HCT116 (cell line): ENCODE results near the gene CTSV. TPM values are rescaled to one million over a fixed set of nuclear protein-coding genes. Genes with fewer than 3 reads are reported as not detected.

Experiments used
- ATAC-seq: fragments of 200-7000 bp; cut with Tn5 transposase; 2 replicates; pipeline ENCODE4 v1.9.1; 2020; ENCODE audit warnings: mild to moderate bottlenecking, moderate library complexity
- BruUV-seq: library from RNA; stranded (reverse); fragments of 400-500 nt; replicated peaks from 2 replicates; lab custom pipeline; 2021; lab: Mats Ljungman, UMichigan
- CTCF ChIA-PET: fragments of 300-600 bp; sonication (Branson Sonifier 250); formaldehyde crosslinking; loops from one replicate; lab custom pipeline; 2021; ENCODE audit warnings: antibody characterized with exemption; lab: Charles Lee
- POLR2A ChIA-PET: fragments of 300-600, 350-600 bp; sonication (Branson Sonifier 250); formaldehyde crosslinking; loops from one replicate; lab custom pipeline; 2021; ENCODE audit warnings: antibody characterized with exemption; lab: Charles Lee
- RAD21 ChIA-PET, 2 experiments: fragments of 300-600 bp; sonication (Branson Sonifier 250); formaldehyde crosslinking; loops; one replicate each; lab custom pipeline; 2023; ENCODE audit warnings: low total read pairs in 2 of 2; ENCODE audit not compliant: uncharacterized antibody in 2 of 2, unreplicated experiment in 2 of 2, low non-redundant PET in 1 of 2; lab: Charles Lee
- DNase-seq: peaks from one replicate; pipeline ENCODE4 v3.0.0-alpha.2; 2010; ENCODE audit warnings: low read depth, low spot score
- H2AFZ ChIP-seq: fragments of 200-600 bp; shearing (Covaris generic), sonication (generic); 2 replicates; pipeline ENCODE4 v1.6.1; 2017; ENCODE audit warnings: low read depth, mixed run types, mixed read lengths, antibody characterized with exemption, low read length; ENCODE audit not compliant: poor library complexity, severe bottlenecking
- H3K27ac ChIP-seq: 2 replicates; pipeline ENCODE4 v1.5.1; 2012; ENCODE audit warnings: low read depth, low read length
- H3K27me3 ChIP-seq: fragments of 200-600 bp; sonication (generic); 2 replicates; pipeline ENCODE4 v1.6.1; 2016; ENCODE audit warnings: mixed run types, low read length, mixed read lengths; ENCODE audit not compliant: insufficient read depth
- H3K36me3 ChIP-seq, 2 experiments: fragments of 200-500 bp in 1 of 2; fragments of 200-600 bp in 1 of 2; sonication (Bioruptor generic) in 1 of 2; sonication (generic) in 1 of 2; 2 replicates each; pipeline versions ENCODE4 v1.5.1 to v1.6.1; 2014 to 2016; ENCODE audit warnings: low read length in 2 of 2, inconsistent platforms in 1 of 2, mixed read lengths in 1 of 2, mixed run types in 1 of 2; ENCODE audit not compliant: insufficient read depth in 2 of 2, control insufficient read depth in 1 of 2
- H3K4me1 ChIP-seq, 2 experiments: fragments of 200-600 bp in 1 of 2; sonication (generic) in 1 of 2; 2 replicates each; pipeline versions ENCODE4 v1.5.1 to v1.6.1; 2012 to 2017; ENCODE audit warnings: low read length in 2 of 2, inconsistent platforms in 1 of 2, mild to moderate bottlenecking in 1 of 2, mixed read lengths in 1 of 2, mixed run types in 1 of 2, moderate library complexity in 1 of 2; ENCODE audit not compliant: insufficient read depth in 2 of 2, control insufficient read depth in 1 of 2
- H3K4me2 ChIP-seq: fragments of 200-600 bp; sonication (generic); 2 replicates; pipeline ENCODE4 v1.6.1; 2017; ENCODE audit warnings: mixed run types, low read length, mixed read lengths
- H3K4me3 ChIP-seq, 2 experiments: fragments of 200-600 bp in 1 of 2; sonication (generic) in 1 of 2; replicated peaks in 1 of 2; 2 replicates each; pipeline ENCODE4 v1.5.1; 2011 to 2016; ENCODE audit warnings: low read length in 2 of 2, control low read depth in 1 of 2, low read depth in 1 of 2, mild to moderate bottlenecking in 1 of 2, mixed read lengths in 1 of 2, mixed run types in 1 of 2
- H3K79me2 ChIP-seq: fragments of 200-600 bp; sonication (generic); 2 replicates; pipeline ENCODE4 v1.6.1; 2017; ENCODE audit warnings: mild to moderate bottlenecking, mixed run types, low read length, moderate library complexity, mixed read lengths; ENCODE audit not compliant: insufficient read depth
- H3K9ac ChIP-seq: fragments of 200-600 bp; sonication (generic); 2 replicates; pipeline ENCODE4 v1.6.1; 2016; ENCODE audit warnings: low read length, mixed read lengths
- H3K9me2 ChIP-seq: fragments of 200-600 bp; sonication (generic), shearing (Covaris generic); 2 replicates; pipeline ENCODE4 v1.6.1; 2017; ENCODE audit warnings: mixed run types, mild to moderate bottlenecking, moderate library complexity; ENCODE audit not compliant: insufficient read depth
- H3K9me3 ChIP-seq, 2 experiments: fragments of 200-500 bp in 1 of 2; fragments of 200-600 bp in 1 of 2; sonication (Bioruptor generic) in 1 of 2; sonication (generic) in 1 of 2; 2 replicates each; pipeline ENCODE4 v1.6.1; 2014 to 2017; ENCODE audit warnings: low read length in 2 of 2, mixed read lengths in 2 of 2, inconsistent platforms in 1 of 2, low read depth in 1 of 2, mild to moderate bottlenecking in 1 of 2, mixed run types in 1 of 2, moderate library complexity in 1 of 2; ENCODE audit not compliant: control insufficient read depth in 1 of 2, insufficient read depth in 1 of 2
- H4K20me1 ChIP-seq: fragments of 200-600 bp; sonication (generic), shearing (Covaris generic); 2 replicates; pipeline ENCODE4 v1.6.1; 2017; ENCODE audit warnings: mixed run types, mild to moderate bottlenecking, moderate library complexity; ENCODE audit not compliant: insufficient read depth
- CEBPB ChIP-seq: IDR thresholded peaks from 2 replicates; pipeline ENCODE4 v1.6.1; 2012; ENCODE audit warnings: low read depth
- ELF1 ChIP-seq: IDR thresholded peaks from 2 replicates; pipeline ENCODE4 v1.6.1; 2012; ENCODE audit warnings: low read depth, borderline replicate concordance
- EZH2 ChIP-seq: fragments of 200-600 bp; sonication (generic); IDR thresholded peaks from 2 replicates; pipeline ENCODE4 v1.6.1; 2017; ENCODE audit warnings: antibody characterized with exemption, mixed run types
- MAX ChIP-seq: IDR thresholded peaks from 2 replicates; pipeline ENCODE4 v1.6.1; 2012
- POLR2A ChIP-seq: IDR thresholded peaks from 2 replicates; pipeline ENCODE4 v1.7.0; 2011; ENCODE audit warnings: borderline replicate concordance; ENCODE audit not compliant: insufficient read depth, insufficient read length; ENCODE audit errors: extremely low read depth
- POLR2AphosphoS5 ChIP-seq: IDR thresholded peaks from 2 replicates; pipeline ENCODE4 v1.6.1; 2011; ENCODE audit warnings: mild to moderate bottlenecking, low read depth, low read length, moderate library complexity
- RAD21 ChIP-seq: IDR thresholded peaks from 2 replicates; pipeline ENCODE4 v1.6.1; 2012; ENCODE audit warnings: low read depth, mild to moderate bottlenecking
- REST ChIP-seq: IDR thresholded peaks from 2 replicates; pipeline ENCODE4 v1.6.1; 2012; ENCODE audit warnings: low read depth
- SIN3A ChIP-seq: IDR thresholded peaks from 2 replicates; pipeline ENCODE4 v1.6.1; 2012; ENCODE audit warnings: low read depth
- SRF ChIP-seq: IDR thresholded peaks from 2 replicates; pipeline ENCODE4 v1.6.1; 2012; ENCODE audit warnings: low read depth
- TCF7L2 ChIP-seq: IDR thresholded peaks from 2 replicates; pipeline ENCODE4 v1.7.0; 2011; ENCODE audit warnings: borderline replicate concordance, inconsistent platforms; ENCODE audit not compliant: insufficient read depth, insufficient read length; ENCODE audit errors: extremely low read depth
- YY1 ChIP-seq: IDR thresholded peaks from 2 replicates; pipeline ENCODE4 v1.6.1; 2011; ENCODE audit warnings: low read length, low read depth, moderate library complexity, mild to moderate bottlenecking; ENCODE audit not compliant: insufficient replicate concordance; ENCODE audit errors: extremely low read depth
- ZNF274 ChIP-seq: fragments of 200-500 bp; sonication (Bioruptor generic); IDR thresholded peaks from 2 replicates; pipeline ENCODE4 v1.6.1; 2014; ENCODE audit warnings: mild to moderate bottlenecking, low read depth, low read length, inconsistent platforms
- intact Hi-C: fragments of 100-400 bp; cut with micrococcal nuclease; formaldehyde crosslinking; loops from 2 replicates; pipeline ENCODE4 v1.10.0; 2022
- total RNA-seq: library from RNA; stranded (reverse); gene quantifications from one replicate; pipeline ENCODE4 v1.2.1, GENCODE V29; 2021; ENCODE audit not compliant: unreplicated experiment
- TF ChIP-seq, protein P1 (sequence below): IDR thresholded peaks from 2 replicates; pipeline ENCODE4 v1.6.1; 2012

CTSV gene
- total RNA-seq, 1 experiment from 2014 or later: 15.5 TPM

DNA sequence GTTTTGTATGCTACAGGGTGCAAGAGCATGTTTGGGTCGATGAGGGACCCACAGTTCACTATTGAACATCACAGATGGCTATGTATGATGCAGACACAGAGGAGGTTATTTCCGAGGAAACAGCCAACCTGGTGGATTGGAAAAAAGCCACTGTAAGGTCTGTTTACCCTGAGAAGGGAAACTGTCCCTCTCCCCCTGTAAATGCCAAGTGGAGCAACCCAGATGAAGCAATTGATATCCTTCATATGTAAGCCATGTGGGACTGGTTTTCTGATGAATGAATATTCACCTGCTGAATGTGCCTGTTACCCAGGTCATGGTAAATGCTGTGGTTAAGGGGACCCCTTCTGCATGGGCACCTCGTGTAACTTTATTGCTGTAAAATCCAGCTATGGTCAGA, 14.8 kb upstream of the CTSV start:
- Histone ChIP-seq H3K4me2 (no peak overlapping the region), H4K20me1 (no peaks in the 10 kb centered on the region), H3K4me1 (no peaks in the 10 kb centered on the region), H3K36me3 (no peaks in the 10 kb centered on the region), H3K27ac (no peak overlapping the region), H3K27me3 (no peaks in the 10 kb centered on the region), H3K9me3 (no peaks in the 10 kb centered on the region), H3K9me2 (no peaks in the 10 kb centered on the region), H2AFZ (no peak overlapping the region), H3K79me2 (no peaks in the 10 kb centered on the region), H3K4me3 (no peak overlapping the region), H3K9ac (no peak overlapping the region)
- intact Hi-C loops: no loop called here
- POLR2A ChIA-PET: no interaction called here
- DNase-seq (no peak), ATAC-seq (no peak)
- CTCF ChIA-PET: no interaction called here
- no TSS peak for BruUV-seq
- no peak for TF ChIP-seq EZH2
- no peak for TF ChIP-seq ZNF274
- TF ChIP-seq CEBPB: no peak
- no peak for TF ChIP-seq MAX
- TF ChIP-seq SRF: no peak
- no peak for TF ChIP-seq REST
- TF ChIP-seq, protein P1, sequence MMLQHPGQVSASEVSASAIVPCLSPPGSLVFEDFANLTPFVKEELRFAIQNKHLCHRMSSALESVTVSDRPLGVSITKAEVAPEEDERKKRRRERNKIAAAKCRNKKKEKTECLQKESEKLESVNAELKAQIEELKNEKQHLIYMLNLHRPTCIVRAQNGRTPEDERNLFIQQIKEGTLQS: no peak
- no peak for TF ChIP-seq RAD21
- no peak for TF ChIP-seq TCF7L2
- TF ChIP-seq SIN3A: no peak
- TF ChIP-seq YY1: no peak
- no peak for TF ChIP-seq POLR2A
- TF ChIP-seq ELF1: no peak
- TF ChIP-seq POLR2AphosphoS5: no peak
- RAD21 ChIA-PET: no interaction called here
